HG03571 (cell line): Measurements from ENCODE around the gene CEP72.

Source experiments
- ATAC-seq: cut with Tn5 transposase; IDR thresholded peaks from one replicate; pipeline ENCODE4 v1.9.1; 2021; ENCODE audit not compliant: unreplicated experiment

The CEP72 gene

DNA sequence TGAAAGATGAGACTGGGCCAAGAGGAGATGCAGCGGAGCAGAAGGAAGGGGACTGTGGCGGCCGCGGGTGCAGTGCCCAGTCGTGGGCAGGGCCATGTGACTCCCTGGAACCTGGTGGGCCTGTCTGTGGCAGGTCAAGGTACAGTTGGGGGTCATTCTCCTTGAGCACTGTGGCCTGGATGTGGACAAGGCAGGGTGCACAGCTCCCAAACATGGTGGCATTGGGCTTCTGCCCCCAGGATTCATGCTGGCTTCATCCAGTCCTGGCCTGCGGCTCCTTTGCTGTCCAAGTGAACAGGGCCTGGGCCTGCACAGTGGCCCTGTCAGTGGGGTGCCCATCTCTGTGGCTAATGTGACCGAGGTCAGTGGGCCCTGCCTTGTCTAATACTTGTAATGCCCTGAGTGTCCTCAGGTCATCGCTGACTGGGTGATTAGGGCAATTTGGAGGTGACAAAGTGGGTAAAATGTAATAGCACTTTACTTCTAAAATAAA, 39.9 kb downstream of the CEP72 start:
- ATAC-seq: no peak

DNA sequence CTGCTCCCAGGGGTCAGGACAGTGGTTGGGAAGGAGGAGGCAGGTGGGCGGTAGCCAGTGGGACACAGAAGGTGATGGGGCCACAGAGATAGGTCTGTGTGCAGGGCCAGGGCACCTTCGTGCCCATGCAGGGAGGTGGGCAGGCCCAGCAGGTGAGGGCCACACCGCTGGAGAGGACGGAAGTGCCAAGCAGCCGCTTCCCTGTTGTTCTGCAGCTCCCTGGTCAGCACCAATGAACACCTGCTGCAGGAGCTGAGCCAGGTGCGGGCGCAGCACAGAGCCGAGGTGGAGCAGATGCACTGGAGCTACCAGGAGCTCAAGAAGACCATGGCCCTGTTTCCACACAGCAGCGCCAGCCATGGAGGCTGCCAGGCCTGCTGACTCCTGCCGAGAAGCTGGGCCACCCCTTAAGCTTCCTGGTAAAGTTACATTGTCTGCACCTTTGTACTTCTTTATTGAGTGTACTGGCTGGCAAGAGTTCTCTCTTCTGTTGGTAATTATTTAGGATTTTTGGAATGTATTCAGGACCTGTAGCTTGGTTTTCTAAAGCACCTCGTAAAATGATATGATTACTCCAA, 40.7 kb downstream of the CEP72 start:
- no peak for ATAC-seq

DNA sequence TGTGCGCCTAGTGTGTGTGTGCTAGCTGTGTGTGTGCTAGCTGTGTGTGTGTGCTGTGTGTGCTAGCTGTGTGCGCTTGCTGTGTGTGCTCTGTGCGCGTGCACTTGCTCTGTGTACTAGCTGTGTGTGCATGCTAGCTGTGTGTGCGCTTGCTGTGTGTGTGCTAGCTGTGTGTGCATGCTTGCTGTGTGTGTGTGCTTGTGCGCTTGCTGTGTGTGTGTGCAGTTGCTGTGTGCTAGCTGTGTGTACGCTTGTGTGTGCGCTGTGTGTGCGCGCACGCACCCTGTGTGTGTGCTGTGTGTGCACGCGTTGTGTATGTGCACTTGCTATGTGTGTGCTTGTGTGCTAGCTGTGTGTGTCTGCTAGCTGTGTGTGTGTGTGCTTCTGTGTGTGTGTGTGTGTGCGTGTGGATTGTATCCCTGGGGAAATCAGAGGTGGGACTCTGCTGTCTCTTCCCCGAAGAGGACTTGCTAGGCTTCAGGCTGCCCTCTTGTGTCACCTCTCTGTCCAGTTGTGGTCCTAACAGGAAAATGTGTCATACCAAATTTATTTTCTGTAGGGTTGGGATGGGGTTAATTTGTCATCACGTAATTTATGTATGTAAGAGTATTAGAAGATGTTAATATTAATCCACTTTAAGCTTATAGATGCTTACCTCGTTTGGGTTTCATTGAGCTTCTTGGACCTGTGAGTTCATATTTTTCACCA, 42.1 kb downstream of the CEP72 start:
- ATAC-seq: no peak

DNA sequence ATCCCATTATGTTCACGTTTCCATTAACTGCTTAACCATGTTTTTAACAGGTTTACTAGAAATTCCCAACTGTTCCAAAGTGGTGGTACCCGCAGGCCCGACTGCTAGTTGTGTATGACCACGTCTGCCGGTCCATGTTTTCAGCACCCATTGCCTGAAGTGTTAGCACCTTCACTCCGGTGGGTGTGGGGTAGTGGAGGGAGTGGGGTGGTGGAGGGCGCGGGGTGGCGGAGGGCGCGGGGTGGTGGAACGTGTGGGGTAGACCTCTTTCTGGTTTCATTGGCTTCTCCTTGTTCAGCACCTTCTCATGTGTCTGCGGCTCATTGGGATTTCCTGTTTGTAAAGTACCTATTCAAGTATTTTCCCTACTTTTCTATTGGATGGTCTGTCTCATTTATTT, 43.3 kb downstream of the CEP72 start:
- ATAC-seq: no peak

DNA sequence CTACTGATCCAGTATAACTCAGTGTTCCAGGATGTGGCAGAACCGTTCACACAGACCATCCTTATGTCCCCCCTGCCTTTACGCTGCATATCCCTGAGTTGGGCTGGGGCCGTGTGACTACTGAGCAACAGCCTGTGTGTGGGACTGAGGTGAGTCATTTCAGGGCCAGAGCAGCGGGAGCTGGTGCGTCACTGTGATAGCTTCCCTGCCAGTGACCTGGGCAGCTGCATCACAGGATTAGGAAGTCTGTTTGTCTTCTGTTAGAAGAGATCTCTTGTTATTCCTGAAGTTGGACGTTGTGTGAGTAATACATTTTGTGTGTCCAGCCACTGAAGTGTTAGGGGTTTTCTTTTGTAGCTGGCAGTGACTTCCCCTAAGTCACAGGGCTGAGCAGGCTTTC, 45.4 kb downstream of the CEP72 start:
- no peak for ATAC-seq

DNA sequence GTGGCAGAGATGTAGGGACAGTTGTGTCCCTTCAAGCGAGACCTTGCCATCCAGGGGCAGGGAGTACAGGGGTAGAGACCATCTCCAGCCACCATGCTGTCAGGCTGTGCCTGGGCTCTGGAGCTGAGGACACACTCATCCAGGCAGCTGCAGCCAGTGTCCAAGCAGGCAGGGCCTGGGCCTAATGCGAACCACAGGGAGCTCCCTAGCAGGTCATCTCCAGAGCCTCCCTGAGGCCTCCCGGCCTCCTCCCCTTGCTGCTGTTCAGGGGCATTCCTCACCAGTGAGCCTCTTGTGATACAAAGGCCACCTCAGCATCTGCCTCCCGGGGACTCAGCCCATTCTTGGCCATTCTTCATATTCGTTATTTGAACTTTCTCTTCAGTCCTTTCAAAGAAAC, 46.0 kb downstream of the CEP72 start:
- no peak for ATAC-seq

DNA sequence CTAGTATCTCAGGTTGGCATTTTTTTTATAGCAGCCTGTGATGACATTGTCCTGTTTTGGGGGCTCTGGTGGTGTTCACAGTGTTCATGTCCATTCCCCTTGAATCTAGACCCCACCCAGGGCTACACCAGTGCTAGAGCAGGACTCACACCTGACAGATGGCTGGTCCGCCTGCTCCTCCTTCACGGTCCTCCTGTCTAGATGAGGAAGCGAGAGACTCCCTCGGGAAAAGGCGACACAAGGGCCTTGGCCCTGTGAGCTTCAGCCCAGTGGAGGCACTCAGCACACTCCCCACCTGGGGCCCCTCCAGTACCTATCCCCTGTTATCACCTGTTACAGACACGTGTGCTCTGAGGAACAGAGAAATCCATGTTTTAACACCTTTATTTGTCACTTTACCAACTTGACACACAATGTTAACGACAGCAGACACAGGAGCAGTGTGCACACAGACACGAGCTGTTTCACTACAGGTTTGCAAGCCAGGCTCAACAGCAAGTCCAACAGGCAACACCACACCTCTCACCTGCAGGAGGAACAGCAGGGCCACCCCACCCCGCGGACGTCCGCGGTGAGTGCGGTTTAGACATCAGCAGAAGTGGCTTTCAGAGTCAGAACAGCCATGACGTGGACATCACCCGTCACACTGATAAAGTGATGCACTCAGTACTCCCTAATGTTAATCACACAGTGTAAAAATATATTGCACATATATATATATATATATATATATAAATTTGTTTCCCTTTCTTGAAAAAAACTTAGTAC, 47.5 kb downstream of the CEP72 start:
- no peak for ATAC-seq

DNA sequence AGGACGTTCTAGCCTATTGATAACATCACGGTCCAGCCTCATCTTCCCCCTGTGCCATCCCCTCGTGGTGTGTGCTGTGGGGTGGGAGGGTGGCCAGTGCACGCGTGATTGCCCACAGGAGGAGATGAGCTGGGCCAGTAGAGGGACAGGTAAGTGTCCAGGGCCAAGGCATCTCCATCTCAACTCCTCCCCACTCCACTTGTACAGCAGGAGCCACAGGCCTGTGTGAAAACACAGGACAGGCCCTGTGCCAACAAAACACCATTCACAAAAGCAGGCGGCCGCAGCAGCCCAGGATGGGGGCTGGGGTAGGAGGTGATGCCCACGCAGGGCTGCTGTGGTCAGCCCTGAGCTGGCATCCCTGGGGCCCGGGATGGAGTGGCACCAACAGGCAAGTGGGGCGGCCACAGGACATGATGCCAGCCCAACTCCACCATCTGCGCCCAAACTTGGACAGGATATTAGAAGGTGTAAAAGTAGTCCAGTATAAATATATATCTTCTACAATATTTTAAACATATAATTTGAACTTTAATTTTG, 48.4 kb downstream of the CEP72 start:
- ATAC-seq: no peak

DNA sequence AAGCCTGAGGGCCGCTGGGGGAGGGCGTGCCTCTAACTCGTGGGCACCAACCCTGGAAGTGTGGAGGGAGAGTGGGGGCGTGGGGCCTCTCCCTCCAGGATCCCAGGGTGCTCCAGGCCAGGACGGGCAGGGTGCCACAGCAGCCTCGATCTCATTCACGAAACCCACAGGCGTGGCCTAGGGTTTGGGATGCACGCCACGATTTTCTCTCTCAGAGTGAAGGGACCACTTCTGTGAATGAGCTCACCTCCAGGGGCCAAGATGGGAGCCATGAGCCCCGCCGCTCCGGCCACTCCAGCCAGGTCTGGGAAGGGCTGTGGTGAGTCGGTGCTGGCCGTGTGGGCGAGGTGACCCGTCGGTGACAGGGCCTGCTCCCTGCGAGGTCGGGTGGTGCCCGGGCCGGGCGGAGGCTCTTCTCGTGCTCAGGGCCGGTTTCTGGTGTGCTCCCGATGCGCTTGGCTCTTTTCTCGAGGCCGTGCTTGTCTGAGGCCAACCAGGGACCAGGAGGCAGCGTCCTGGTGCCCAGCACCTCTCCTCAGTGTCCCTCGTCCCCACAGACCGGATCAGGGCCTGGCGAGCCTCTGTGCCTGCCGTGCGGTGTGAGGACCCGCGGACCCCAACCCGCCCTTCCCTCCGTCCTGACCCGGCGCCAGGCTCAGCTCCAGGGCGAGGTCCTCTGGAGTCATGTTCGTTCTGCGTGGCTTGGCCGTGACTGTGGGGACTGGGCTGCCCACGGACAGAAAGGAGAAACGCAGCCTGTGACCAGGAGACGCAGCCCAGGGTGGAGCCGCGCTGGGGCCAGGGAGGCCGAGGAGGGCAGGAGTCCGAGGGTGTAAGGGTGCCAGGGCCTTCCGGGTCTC, 50.0 kb downstream of the CEP72 start:
- no peak for ATAC-seq

DNA sequence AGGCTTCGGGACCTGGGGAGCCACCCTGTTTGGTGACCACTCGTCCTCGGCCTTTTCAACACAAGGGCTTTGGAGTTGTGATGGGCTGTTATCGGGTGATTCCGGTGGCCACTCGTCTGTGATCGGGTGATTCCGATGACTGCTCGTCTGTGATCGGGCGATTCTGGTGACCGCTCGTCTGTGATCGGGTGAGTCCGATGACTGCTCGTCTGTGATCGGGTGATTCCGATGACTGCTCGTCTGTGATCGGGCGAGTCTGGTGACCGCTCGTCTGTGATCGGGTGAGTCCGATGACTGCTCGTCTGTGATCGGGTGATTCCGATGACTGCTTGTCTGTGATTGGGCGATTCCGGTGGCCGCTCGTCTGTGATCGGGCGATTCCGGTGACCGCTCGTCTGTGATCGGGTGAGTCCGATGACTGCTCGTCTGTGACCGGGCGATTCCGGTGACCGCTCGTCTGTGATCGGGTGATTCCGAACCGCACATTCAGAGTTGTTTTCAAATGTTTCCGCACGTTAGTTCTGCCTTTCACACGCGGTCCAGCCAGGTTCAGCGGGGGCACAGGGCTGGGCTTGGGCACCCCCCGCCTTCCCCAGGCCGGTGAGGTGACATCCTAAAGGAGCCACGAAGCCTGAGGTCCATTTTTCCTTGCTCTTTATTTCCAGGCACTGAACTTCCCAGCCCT, 50.8 kb downstream of the CEP72 start:
- no peak for ATAC-seq

DNA sequence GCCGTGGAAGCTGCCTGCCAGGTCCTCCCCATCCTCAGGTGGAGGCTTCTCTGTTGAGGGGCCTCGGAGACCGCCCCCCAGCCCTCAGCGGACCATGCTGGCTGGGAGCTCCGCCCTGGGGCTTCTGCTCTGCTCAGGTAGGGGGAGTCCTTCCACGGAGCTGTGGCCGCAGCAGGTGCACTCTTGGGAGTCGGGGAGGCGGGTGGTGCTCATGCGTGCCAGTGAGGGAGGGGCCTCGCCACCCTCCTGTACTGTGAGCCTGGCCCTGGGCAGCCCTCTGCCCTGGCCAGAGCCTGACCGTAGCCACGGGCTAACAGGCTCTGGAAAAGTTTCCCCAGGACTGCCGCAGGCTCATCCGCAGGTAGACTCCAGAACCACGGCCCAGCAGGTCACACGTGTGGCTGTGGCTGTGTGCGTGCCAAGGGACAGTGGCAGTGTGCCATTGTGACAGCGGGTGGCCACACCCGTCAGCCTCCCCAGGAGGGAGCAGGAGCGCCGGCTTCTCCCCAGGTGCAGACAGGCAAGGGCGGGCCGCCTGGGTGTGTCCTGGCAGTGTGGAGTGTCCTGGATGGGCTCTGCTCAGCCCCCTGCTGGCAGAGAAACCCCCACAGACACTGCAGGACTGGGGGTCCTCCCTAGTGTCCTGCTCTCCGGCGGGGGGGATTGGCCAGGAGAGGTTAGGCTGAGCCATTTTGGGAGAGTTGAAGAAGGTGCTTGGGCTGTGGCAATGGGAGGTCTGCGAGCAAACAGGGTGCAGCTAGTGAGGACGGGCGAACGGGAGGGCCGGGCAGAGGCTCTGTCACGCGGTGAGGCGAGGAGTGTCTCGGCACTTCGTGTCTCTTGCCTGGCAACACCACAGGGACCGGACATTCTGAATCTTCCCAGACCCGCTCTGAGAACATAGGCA, 51.5 kb downstream of the CEP72 start:
- no peak for ATAC-seq

DNA sequence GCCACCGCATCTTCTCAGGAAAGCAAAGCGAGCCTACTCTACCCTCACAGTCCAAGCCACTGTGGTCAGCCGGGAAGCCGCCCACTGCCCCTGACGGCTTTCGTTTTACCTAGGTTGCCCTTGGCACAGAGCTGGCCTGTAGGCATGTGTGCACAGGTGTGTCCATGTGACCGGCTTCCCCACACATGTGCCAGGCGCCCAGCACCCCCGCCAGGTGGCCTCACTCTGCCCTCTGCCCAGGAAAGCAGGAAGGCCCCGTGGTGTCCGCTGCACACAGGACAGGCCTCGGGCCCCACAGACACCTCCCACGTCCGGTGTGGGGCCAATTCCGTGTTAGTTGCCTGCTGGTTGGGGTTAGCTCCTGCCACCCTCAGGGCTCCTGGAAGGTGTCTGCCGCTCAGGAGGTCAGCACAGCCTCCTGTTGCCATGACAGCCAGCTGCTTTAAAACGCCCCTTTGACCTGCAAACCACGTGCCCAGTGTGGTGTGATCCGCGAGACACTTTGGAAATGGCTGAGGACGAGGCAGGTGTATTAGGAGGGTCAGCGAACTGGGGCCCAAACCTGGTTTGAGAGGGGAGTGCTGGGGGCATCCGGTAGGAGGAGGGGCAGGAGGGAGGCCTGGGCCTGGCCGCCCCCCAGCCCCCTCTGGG, 52.3 kb downstream of the CEP72 start:
- ATAC-seq: no peak

DNA sequence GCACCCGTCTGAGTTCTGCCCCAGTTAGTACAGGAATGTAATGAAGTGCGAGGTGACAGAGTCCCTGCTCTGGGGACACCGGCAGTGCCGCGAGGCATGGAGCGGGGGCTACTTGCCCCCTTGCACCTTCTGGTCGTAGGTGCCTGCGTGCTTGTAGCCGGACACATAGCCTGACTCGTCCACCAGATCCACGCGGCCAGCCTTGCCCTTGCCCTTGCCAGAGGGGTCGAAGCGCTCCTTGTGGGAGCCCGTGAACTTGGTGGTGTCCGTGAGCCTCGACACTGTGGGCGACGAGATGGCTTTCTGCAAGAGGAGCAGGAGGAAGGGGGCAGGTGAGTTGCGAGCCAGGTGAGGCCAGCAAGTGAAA, 52.8 kb downstream of the CEP72 start:
- ATAC-seq: no peak

DNA sequence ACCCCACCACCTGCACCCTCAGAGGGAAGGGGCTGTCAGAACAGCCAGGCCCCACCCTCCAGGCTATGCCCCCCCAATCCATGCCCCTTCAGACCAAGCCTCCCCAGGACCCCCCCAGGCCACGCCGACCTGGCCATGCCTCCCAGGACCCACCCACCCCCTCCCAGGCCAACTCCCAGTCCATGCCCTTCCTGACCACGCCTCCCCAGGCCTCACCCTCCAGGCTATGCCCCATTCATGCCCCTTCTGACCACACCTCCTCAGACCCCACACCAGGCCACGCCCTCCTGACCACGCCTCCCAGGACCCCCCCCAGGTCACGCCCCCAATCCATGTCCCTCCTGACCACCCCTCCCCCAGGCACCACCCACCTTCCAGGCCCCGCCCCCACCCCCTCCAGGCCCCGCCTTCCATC, 53.4 kb downstream of the CEP72 start:
- no peak for ATAC-seq

DNA sequence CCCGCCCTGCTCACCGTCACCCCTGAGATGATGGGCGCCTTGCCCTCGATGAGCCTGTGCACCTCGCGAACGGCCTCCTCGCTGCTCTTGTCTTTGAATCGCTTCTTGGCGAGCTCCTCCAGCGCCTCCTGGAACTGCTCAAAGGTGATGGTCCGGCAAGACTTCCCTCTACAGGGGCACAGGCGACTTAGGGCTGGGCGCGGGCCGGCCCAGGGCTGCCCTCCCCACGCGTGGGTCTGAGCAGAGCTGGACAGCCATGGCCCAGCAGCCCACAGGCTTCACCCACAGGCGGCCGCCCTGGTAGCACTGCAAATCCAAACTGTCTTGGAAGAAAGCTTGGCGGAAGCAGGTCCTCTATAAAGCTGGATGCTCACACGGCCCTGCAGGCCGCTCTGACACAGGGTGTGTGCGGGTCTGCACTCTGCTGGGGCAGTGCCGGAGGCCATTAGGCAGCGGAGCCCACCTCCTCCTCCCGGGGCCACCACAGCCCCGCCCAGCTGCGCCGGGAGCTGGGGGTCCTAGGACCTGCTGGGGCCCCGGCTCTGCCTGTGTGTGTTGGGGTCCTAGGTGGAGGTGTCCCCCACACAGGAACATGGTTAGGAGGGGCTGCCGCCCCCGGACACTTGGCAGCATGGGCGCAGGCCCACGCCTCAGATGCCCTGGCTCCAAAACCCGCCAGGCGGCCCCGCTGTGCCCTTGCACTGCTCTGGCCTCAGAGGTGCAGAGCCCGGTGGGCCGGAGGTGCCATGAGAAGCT, 54.0 kb downstream of the CEP72 start:
- ATAC-seq: no peak

DNA sequence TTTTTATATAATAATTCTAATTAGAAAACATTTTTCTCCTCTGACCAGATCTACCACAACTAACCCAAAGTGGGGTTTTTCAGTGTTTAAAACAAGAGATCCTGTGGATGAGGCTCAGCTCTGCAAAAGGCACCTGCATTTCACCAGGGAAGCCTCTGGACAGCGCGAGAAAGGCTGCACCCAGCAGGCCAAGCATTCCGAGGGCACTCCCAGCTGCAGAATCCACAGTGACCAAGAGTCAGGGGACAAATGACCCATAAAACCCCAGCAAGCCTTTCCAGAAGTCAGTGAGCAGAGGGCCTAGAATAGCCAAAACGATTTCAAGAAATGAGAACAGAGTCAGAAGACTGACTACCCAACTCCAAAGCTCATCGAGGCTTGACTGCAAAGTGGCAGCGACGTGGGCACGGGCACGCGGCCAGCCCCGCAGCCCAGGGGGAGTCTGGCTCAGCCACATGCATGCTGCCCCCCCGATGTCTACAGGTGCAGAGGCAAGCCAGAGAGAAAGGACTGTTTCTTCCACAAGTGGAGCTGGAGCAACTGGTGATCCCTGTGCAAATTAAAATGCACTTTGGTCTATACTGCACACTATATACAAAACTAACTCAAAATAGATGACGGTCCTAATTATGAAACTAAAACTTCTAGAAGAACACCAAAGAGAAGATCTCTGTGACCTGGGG, 54.8 kb downstream of the CEP72 start:
- ATAC-seq: no peak

DNA sequence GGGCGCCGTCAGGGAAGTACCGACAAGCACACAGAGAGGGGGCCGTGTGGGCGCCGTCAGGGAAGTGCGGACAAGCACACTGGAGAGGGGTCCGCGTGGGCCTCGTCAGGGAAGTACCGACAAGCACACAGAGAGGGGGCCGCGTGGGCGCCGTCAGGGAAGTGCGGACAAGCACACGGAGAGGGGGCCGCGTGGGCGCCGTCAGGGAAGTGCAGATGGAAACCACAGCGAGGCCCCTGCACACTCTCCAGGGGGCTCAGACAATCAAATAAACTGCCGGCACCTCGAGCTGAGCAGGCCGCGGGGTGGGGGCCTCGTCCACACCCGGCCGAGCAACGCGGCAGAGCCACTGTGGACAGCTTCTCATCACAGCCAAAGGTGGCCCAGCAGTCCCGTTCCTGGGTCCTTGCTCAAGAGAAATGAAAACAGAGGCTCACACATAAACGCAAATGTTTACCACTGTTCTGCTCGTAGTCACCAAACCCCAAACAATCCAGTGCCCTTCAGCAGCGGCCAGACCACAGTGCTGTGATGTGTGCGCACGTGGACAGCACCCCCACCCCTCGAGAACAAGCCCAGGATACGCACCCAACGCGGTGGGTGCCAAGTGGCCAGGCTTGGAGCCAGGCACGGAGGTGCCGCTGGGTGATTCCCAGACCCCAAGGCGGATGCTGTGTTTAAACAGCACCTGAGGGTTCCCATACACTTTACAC, 56.3 kb downstream of the CEP72 start:
- no peak for ATAC-seq
